Fibroblast of the aortic adventitia (primary cell): Measurements from ENCODE around the gene WDFY3. TPM values are rescaled to one million over a fixed set of nuclear protein-coding genes. Genes with fewer than 3 reads are reported as not detected.

Source experiments
- DNase-seq: peaks from one replicate; pipeline ENCODE4 v3.0.0-alpha.2; 2010; ENCODE audit warnings: low read depth
- H3K4me3 ChIP-seq: 2 replicates; pipeline ENCODE4 v1.5.1; 2011; ENCODE audit warnings: low read depth, mild to moderate bottlenecking, control low read depth, low read length, moderate library complexity
- total RNA-seq: library from RNA; depleted of rRNA; stranded (reverse); fragments of >200 nt; gene quantifications from 2 replicates; pipeline ENCODE4 v1.2.3, GENCODE V29; 2012; ENCODE audit warnings: low replicate concordance
- TF ChIP-seq, protein P1 (sequence below): IDR thresholded peaks from 2 replicates; pipeline ENCODE4 v1.5.1; 2011; ENCODE audit warnings: mild to moderate bottlenecking, low read length, control low read depth, inconsistent platforms; ENCODE audit not compliant: insufficient read depth

Gene WDFY3
- 26.8 and 86.9 TPM in 2 replicates for total RNA-seq

GRCh38 chr4:84966382-84967242 lies at the start of gene WDFY3:
Gene WDFY3 (minus strand): TSS chr4:84966690. CDS start chr4:84860591, 106,099 bp downstream.
- peak; percentile 89 for DNase-seq
- TF ChIP-seq, protein P1, sequence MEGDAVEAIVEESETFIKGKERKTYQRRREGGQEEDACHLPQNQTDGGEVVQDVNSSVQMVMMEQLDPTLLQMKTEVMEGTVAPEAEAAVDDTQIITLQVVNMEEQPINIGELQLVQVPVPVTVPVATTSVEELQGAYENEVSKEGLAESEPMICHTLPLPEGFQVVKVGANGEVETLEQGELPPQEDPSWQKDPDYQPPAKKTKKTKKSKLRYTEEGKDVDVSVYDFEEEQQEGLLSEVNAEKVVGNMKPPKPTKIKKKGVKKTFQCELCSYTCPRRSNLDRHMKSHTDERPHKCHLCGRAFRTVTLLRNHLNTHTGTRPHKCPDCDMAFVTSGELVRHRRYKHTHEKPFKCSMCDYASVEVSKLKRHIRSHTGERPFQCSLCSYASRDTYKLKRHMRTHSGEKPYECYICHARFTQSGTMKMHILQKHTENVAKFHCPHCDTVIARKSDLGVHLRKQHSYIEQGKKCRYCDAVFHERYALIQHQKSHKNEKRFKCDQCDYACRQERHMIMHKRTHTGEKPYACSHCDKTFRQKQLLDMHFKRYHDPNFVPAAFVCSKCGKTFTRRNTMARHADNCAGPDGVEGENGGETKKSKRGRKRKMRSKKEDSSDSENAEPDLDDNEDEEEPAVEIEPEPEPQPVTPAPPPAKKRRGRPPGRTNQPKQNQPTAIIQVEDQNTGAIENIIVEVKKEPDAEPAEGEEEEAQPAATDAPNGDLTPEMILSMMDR: no peak
- H3K4me3 ChIP-seq: peak within 1 kb of the TSS; percentile 87

DNA sequence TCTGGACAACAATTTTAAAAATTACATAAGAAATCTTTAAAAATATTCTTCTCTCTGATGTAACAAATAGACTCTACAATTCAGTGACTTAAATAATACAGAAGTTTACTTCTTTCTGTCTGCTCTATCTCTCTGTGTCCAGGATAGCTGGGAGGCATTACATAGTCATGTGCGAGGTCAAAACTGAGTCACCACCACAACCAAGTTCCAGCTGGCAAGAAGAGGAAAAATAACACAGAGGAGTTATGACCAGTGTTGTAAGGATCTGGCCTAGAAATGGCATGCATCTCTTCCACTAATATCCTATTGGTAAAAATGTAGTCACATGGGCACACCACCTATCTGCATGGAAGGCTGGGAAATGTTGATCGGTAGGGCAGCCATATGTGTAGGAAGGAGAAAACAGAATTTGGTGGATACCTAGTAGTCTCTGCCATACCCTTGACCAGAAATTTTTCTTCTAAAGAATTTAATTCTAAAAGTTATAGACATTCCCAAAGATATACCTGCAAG lies 39.4 kb upstream of the WDFY3 start:
- TF ChIP-seq, protein P1: no peak

DNA sequence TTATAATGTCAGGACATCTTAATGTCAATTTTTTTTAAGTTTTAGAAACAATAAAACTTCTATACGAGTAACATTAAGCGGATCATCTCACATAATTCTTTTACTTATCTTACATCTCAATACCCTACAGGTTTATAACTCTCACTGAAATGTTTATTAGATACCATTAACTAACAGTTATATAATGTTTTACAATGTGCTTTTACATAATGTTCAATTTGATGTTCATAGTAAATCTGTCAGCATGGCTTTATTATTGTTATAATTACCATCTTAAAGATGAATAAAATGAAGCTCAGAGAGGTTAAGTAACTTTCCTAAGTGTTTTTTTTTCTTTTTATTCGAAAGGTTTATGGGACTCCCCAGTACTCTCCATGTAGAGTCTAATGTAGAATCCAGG lies 33.9 kb upstream of the WDFY3 start:
- no peak for DNase-seq
- no peak overlapping the region for H3K4me3 ChIP-seq
- TF ChIP-seq, protein P1: no peak

More for the DNA sequence above, 39.4 kb upstream of the WDFY3 start:
- no peak overlapping the region for H3K4me3 ChIP-seq
- DNase-seq: peak; percentile 90

DNA sequence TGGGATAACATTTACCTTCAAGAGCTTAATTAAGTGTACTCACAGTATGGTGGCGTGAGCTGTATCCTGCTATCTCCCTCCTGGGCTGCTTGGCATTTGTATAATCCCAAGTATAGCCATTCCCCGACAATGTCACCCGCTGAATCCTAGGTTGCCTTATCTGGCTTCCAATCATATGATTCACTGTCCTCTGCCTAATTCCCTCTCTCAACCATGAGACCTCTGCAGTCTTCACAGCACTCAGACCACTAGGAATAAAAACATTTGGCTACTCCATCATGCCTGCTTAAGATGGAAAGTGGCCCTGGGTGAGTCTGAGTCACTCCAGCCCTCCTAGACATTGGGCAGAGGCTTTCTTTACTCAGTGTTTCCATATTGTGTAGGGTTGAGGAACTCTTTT lies 28.9 kb upstream of the WDFY3 start:
- no peak for DNase-seq
- H3K4me3 ChIP-seq: no peak overlapping the region
- TF ChIP-seq, protein P1: no peak

- H3K4me3 ChIP-seq: no peak overlapping the region
- DNase-seq: peak; percentile 6
- TF ChIP-seq, protein P1: no peak
Observed at GRCh38 chr4:84994280-84994679, 27.8 kb upstream of the WDFY3 start.

DNA sequence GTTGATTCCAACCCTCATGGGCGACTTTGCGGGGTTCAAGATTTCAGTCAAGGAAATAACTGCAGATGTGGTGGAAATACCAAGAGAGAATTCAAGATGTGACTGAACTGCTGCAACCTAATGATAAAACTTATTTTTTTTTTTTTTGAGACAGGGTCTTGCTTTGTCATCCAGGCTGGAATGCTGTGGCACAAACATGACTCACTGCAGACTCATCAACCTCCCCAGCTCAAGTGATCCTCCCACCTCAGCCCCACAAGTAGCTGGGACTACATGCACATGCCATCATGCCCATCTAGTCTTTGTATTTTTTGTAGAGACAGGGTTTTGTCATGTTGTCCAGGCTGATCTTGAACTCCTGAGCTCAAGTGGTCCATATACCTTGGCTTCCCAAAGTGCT lies 19.5 kb upstream of the WDFY3 start:
- DNase-seq: peak; percentile 13
- no peak overlapping the region for H3K4me3 ChIP-seq
- TF ChIP-seq, protein P1: no peak
